HCT116 (cell line): ENCODE results near the gene SERTAD4. TPM values are rescaled to one million over a fixed set of nuclear protein-coding genes. Genes with fewer than 3 reads are reported as not detected.

ENCODE experiments used
- ATAC-seq: fragments of 200-7000 bp; cut with Tn5 transposase; 2 replicates; pipeline ENCODE4 v1.9.1; 2020; ENCODE audit warnings: mild to moderate bottlenecking, moderate library complexity
- BruUV-seq: library from RNA; stranded (reverse); fragments of 400-500 nt; replicated peaks from 2 replicates; lab custom pipeline; 2021; lab: Mats Ljungman, UMichigan
- CTCF ChIA-PET: fragments of 300-600 bp; sonication (Branson Sonifier 250); formaldehyde crosslinking; loops from one replicate; lab custom pipeline; 2021; ENCODE audit warnings: antibody characterized with exemption; lab: Charles Lee
- POLR2A ChIA-PET: fragments of 300-600, 350-600 bp; sonication (Branson Sonifier 250); formaldehyde crosslinking; loops from one replicate; lab custom pipeline; 2021; ENCODE audit warnings: antibody characterized with exemption; lab: Charles Lee
- RAD21 ChIA-PET, 2 experiments: fragments of 300-600 bp; sonication (Branson Sonifier 250); formaldehyde crosslinking; loops; one replicate each; lab custom pipeline; 2023; ENCODE audit warnings: low total read pairs in 2 of 2; ENCODE audit not compliant: uncharacterized antibody in 2 of 2, unreplicated experiment in 2 of 2, low non-redundant PET in 1 of 2; lab: Charles Lee
- DNase-seq: peaks from one replicate; pipeline ENCODE4 v3.0.0-alpha.2; 2010; ENCODE audit warnings: low read depth, low spot score
- H2AFZ ChIP-seq: fragments of 200-600 bp; shearing (Covaris generic), sonication (generic); 2 replicates; pipeline ENCODE4 v1.6.1; 2017; ENCODE audit warnings: low read depth, mixed run types, mixed read lengths, antibody characterized with exemption, low read length; ENCODE audit not compliant: poor library complexity, severe bottlenecking
- H3K27ac ChIP-seq: 2 replicates; pipeline ENCODE4 v1.5.1; 2012; ENCODE audit warnings: low read depth, low read length
- H3K27me3 ChIP-seq: fragments of 200-600 bp; sonication (generic); 2 replicates; pipeline ENCODE4 v1.6.1; 2016; ENCODE audit warnings: mixed run types, low read length, mixed read lengths; ENCODE audit not compliant: insufficient read depth
- H3K36me3 ChIP-seq, 2 experiments: fragments of 200-500 bp in 1 of 2; fragments of 200-600 bp in 1 of 2; sonication (Bioruptor generic) in 1 of 2; sonication (generic) in 1 of 2; 2 replicates each; pipeline versions ENCODE4 v1.5.1 to v1.6.1; 2014 to 2016; ENCODE audit warnings: low read length in 2 of 2, inconsistent platforms in 1 of 2, mixed read lengths in 1 of 2, mixed run types in 1 of 2; ENCODE audit not compliant: insufficient read depth in 2 of 2, control insufficient read depth in 1 of 2
- H3K4me1 ChIP-seq, 2 experiments: fragments of 200-600 bp in 1 of 2; sonication (generic) in 1 of 2; 2 replicates each; pipeline versions ENCODE4 v1.5.1 to v1.6.1; 2012 to 2017; ENCODE audit warnings: low read length in 2 of 2, inconsistent platforms in 1 of 2, mild to moderate bottlenecking in 1 of 2, mixed read lengths in 1 of 2, mixed run types in 1 of 2, moderate library complexity in 1 of 2; ENCODE audit not compliant: insufficient read depth in 2 of 2, control insufficient read depth in 1 of 2
- H3K4me2 ChIP-seq: fragments of 200-600 bp; sonication (generic); 2 replicates; pipeline ENCODE4 v1.6.1; 2017; ENCODE audit warnings: mixed run types, low read length, mixed read lengths
- H3K4me3 ChIP-seq, 2 experiments: fragments of 200-600 bp in 1 of 2; sonication (generic) in 1 of 2; replicated peaks in 1 of 2; 2 replicates each; pipeline ENCODE4 v1.5.1; 2011 to 2016; ENCODE audit warnings: low read length in 2 of 2, control low read depth in 1 of 2, low read depth in 1 of 2, mild to moderate bottlenecking in 1 of 2, mixed read lengths in 1 of 2, mixed run types in 1 of 2
- H3K79me2 ChIP-seq: fragments of 200-600 bp; sonication (generic); 2 replicates; pipeline ENCODE4 v1.6.1; 2017; ENCODE audit warnings: mild to moderate bottlenecking, mixed run types, low read length, moderate library complexity, mixed read lengths; ENCODE audit not compliant: insufficient read depth
- H3K9ac ChIP-seq: fragments of 200-600 bp; sonication (generic); 2 replicates; pipeline ENCODE4 v1.6.1; 2016; ENCODE audit warnings: low read length, mixed read lengths
- H3K9me2 ChIP-seq: fragments of 200-600 bp; sonication (generic), shearing (Covaris generic); 2 replicates; pipeline ENCODE4 v1.6.1; 2017; ENCODE audit warnings: mixed run types, mild to moderate bottlenecking, moderate library complexity; ENCODE audit not compliant: insufficient read depth
- H3K9me3 ChIP-seq, 2 experiments: fragments of 200-500 bp in 1 of 2; fragments of 200-600 bp in 1 of 2; sonication (Bioruptor generic) in 1 of 2; sonication (generic) in 1 of 2; 2 replicates each; pipeline ENCODE4 v1.6.1; 2014 to 2017; ENCODE audit warnings: low read length in 2 of 2, mixed read lengths in 2 of 2, inconsistent platforms in 1 of 2, low read depth in 1 of 2, mild to moderate bottlenecking in 1 of 2, mixed run types in 1 of 2, moderate library complexity in 1 of 2; ENCODE audit not compliant: control insufficient read depth in 1 of 2, insufficient read depth in 1 of 2
- H4K20me1 ChIP-seq: fragments of 200-600 bp; sonication (generic), shearing (Covaris generic); 2 replicates; pipeline ENCODE4 v1.6.1; 2017; ENCODE audit warnings: mixed run types, mild to moderate bottlenecking, moderate library complexity; ENCODE audit not compliant: insufficient read depth
- FOSL1 ChIP-seq: IDR thresholded peaks from 2 replicates; pipeline ENCODE4 v1.6.1; 2012; ENCODE audit warnings: low read depth
- RAD21 ChIP-seq: IDR thresholded peaks from 2 replicates; pipeline ENCODE4 v1.6.1; 2012; ENCODE audit warnings: low read depth, mild to moderate bottlenecking
- SRF ChIP-seq: IDR thresholded peaks from 2 replicates; pipeline ENCODE4 v1.6.1; 2012; ENCODE audit warnings: low read depth
- YY1 ChIP-seq: IDR thresholded peaks from 2 replicates; pipeline ENCODE4 v1.6.1; 2011; ENCODE audit warnings: low read length, low read depth, moderate library complexity, mild to moderate bottlenecking; ENCODE audit not compliant: insufficient replicate concordance; ENCODE audit errors: extremely low read depth
- ZFX ChIP-seq: fragments of 450-650 bp; IDR thresholded peaks from 2 replicates; pipeline ENCODE4 v1.6.1; 2017
- intact Hi-C: fragments of 100-400 bp; cut with micrococcal nuclease; formaldehyde crosslinking; loops from 2 replicates; pipeline ENCODE4 v1.10.0; 2022
- total RNA-seq: library from RNA; stranded (reverse); gene quantifications from one replicate; pipeline ENCODE4 v1.2.1, GENCODE V29; 2021; ENCODE audit not compliant: unreplicated experiment
- TF ChIP-seq, protein P1 (sequence below): IDR thresholded peaks from 2 replicates; pipeline ENCODE4 v1.6.1; 2012; ENCODE audit warnings: low read depth
- TF ChIP-seq, protein P2 (sequence below): IDR thresholded peaks from 2 replicates; pipeline ENCODE4 v1.6.1; 2011; ENCODE audit warnings: mild to moderate bottlenecking, low read length, moderate library complexity; ENCODE audit not compliant: insufficient replicate concordance; ENCODE audit errors: extremely low read depth
- TF ChIP-seq, protein P3 (sequence below): IDR thresholded peaks from 2 replicates; pipeline ENCODE4 v1.6.1; 2012

Gene SERTAD4
- total RNA-seq, 1 experiment from 2014 or later: 0.07 TPM

DNA sequence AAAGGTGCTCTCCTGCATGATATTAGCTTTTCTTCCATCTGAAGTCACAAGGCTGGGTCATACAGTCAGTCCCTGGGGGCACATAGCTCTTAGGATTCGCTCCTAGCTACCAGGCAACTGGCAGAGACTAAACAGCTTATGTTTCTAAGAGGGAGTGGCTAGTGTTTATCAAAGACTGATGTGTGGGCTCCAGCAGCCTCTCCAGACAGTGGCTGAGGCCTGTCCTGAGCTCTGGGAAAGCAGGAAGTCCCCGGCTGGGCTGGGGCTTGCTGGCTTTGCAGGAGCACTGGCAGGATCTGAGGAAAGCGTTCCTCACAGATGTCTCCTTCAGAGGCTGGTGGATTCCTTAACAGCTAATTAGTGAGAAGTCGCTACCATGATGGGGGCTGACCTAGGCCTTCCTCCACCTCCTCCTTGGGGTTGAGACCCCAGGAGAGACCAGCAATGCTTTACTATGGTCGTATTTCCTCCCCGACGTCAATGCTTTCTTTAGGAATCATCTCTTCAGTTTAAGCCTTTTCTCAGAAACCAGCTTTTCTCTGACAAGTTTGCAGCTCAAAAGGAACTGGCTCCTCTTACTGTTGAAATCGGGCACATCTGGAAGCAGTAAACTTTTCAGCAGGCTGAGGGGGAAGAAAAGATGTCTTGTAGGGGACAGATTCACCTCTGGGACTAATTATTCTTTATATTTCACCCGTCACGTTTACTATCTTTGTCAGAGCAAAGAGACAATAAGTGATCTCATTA is 62.6 kb downstream of the SERTAD4 start:
- RAD21 ChIA-PET: interaction anchor here in 1 of 2 experiments (0.7 kb wide), 1 partner anchor 135 kb away, joined by 4 read pairs; no protein-coding TSS in a partner anchor
- Histone ChIP-seq H4K20me1 (no peaks in the 10 kb centered on the region), H2AFZ (no peak overlapping the region)
- ATAC-seq: no peak
- no peak for DNase-seq
- TF ChIP-seq RAD21 (no peak), FOSL1 (no peak), YY1 (no peak), SRF (no peak), ZFX (no peak)
- TF ChIP-seq, protein P1, sequence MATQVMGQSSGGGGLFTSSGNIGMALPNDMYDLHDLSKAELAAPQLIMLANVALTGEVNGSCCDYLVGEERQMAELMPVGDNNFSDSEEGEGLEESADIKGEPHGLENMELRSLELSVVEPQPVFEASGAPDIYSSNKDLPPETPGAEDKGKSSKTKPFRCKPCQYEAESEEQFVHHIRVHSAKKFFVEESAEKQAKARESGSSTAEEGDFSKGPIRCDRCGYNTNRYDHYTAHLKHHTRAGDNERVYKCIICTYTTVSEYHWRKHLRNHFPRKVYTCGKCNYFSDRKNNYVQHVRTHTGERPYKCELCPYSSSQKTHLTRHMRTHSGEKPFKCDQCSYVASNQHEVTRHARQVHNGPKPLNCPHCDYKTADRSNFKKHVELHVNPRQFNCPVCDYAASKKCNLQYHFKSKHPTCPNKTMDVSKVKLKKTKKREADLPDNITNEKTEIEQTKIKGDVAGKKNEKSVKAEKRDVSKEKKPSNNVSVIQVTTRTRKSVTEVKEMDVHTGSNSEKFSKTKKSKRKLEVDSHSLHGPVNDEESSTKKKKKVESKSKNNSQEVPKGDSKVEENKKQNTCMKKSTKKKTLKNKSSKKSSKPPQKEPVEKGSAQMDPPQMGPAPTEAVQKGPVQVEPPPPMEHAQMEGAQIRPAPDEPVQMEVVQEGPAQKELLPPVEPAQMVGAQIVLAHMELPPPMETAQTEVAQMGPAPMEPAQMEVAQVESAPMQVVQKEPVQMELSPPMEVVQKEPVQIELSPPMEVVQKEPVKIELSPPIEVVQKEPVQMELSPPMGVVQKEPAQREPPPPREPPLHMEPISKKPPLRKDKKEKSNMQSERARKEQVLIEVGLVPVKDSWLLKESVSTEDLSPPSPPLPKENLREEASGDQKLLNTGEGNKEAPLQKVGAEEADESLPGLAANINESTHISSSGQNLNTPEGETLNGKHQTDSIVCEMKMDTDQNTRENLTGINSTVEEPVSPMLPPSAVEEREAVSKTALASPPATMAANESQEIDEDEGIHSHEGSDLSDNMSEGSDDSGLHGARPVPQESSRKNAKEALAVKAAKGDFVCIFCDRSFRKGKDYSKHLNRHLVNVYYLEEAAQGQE: no peak
- TF ChIP-seq, protein P2, sequence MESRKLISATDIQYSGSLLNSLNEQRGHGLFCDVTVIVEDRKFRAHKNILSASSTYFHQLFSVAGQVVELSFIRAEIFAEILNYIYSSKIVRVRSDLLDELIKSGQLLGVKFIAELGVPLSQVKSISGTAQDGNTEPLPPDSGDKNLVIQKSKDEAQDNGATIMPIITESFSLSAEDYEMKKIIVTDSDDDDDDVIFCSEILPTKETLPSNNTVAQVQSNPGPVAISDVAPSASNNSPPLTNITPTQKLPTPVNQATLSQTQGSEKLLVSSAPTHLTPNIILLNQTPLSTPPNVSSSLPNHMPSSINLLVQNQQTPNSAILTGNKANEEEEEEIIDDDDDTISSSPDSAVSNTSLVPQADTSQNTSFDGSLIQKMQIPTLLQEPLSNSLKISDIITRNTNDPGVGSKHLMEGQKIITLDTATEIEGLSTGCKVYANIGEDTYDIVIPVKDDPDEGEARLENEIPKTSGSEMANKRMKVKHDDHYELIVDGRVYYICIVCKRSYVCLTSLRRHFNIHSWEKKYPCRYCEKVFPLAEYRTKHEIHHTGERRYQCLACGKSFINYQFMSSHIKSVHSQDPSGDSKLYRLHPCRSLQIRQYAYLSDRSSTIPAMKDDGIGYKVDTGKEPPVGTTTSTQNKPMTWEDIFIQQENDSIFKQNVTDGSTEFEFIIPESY: no peak
- TF ChIP-seq, protein P3, sequence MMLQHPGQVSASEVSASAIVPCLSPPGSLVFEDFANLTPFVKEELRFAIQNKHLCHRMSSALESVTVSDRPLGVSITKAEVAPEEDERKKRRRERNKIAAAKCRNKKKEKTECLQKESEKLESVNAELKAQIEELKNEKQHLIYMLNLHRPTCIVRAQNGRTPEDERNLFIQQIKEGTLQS: no peak
- TF ChIP-seq, all 23 proteins: peak for 0
- H3K36me3 ChIP-seq: no peaks in the 10 kb centered on the region
- peaks cover 9% of the 10 kb centered on the region; the same call in 1 of the 2 replicates for H3K27me3 ChIP-seq
- no peak overlapping the region for H3K4me2 ChIP-seq
- no peaks in the 10 kb centered on the region for H3K9me2 ChIP-seq
- no TSS peak for BruUV-seq
- ChIA-PET POLR2A (no interaction called here), CTCF (no interaction called here)
- no peak overlapping the region for H3K9ac ChIP-seq
- H3K27ac ChIP-seq: no peak overlapping the region
- no peaks in the 10 kb centered on the region for H3K9me3 ChIP-seq
- no peak overlapping the region for H3K4me3 ChIP-seq
- intact Hi-C loops: no loop called here
- no peaks in the 10 kb centered on the region for H3K79me2 ChIP-seq
- H3K4me1 ChIP-seq: peaks cover 0 to 13% of the 10 kb centered on the region in 2 experiments; a peak in 1 of 4 replicates

Other genes starting within 250 kb of the SERTAD4 start
- 2.7 TPM for gene HHAT, start 96.1 kb downstream of the SERTAD4 start, total RNA-seq